Testis (tissue), 3 donors: ENCODE data around the gene GALR2. TPM values are rescaled to one million over a fixed set of nuclear protein-coding genes. Genes with fewer than 3 reads are reported as not detected.

Experiments
- DNase-seq: peaks from one replicate; pipeline ENCODE4 v3.0.0-alpha.2; 2019
- H3K27ac ChIP-seq, 2 donors: fragments of 200-600 bp; sonication (generic); one replicate each; pipeline ENCODE4 v1.5.1; 2019
- H3K27me3 ChIP-seq: fragments of 200-600 bp; sonication (generic); one replicate; pipeline ENCODE4 v1.5.1; 2019
- H3K36me3 ChIP-seq: fragments of 200-600 bp; sonication (generic); one replicate; pipeline ENCODE4 v1.5.1; 2017; ENCODE audit warnings: low read depth; ENCODE audit errors: missing control alignments
- H3K4me1 ChIP-seq: fragments of 200-600 bp; sonication (generic); one replicate; pipeline ENCODE4 v1.5.1; 2019
- H3K4me3 ChIP-seq, 2 donors: fragments of 200-600 bp; sonication (generic); one replicate each; pipeline ENCODE4 v1.5.1; 2017 to 2019
- H3K9me3 ChIP-seq: fragments of 200-600 bp; sonication (generic); one replicate; pipeline ENCODE4 v1.5.1; 2017
- POLR2A ChIP-seq: fragments of 450-650 bp; IDR thresholded peaks from one replicate; pipeline ENCODE4 v1.6.1; 2017; ENCODE audit warnings: antibody characterized with exemption, mild to moderate bottlenecking, moderate library complexity
- WGBS, 2 donors: methylation state at CpG; one replicate each; pipeline ENCODE4 v1.1.5; 2018; 5-methylcytosine and 5-hydroxymethylcytosine counted together
- intact Hi-C: fragments of 100-400 bp; cut with DNase I; formaldehyde crosslinking; loops from one replicate; pipeline ENCODE4 v1.15.1; 2023; ENCODE audit warnings: low total_unique reads
- polyA plus RNA-seq: library from polyadenylated mRNA; stranded (reverse); fragments of 350-450 nt; fragmentation: Illumina TruSeq; extraction: RNeasy Lipid Tissue Mini Kit (QIAGEN cat#74804); gene quantifications from one replicate; pipeline ENCODE4 v1.2.3, GENCODE V29; 2014; ENCODE audit warnings: low read depth, low replicate concordance; ENCODE audit not compliant: insufficient read depth
- total RNA-seq, 2 donors: library from RNA; depleted of rRNA; stranded (reverse); fragments of >200 nt; gene quantifications; one replicate each; pipeline ENCODE4 v1.2.3, GENCODE V29; 2016
- TF ChIP-seq, protein P1 (sequence below), 3 experiments: fragments of 450-650 bp in 2 of 3; fragments of 200-600 bp in 1 of 3; sonication (generic) in 1 of 3; IDR thresholded peaks; one replicate each; pipeline ENCODE4 v1.5.1; 2016 to 2019; ENCODE audit warnings: antibody characterized with exemption in 3 of 3, mild to moderate bottlenecking in 2 of 3, moderate library complexity in 1 of 3

The GALR2 gene
- total and polyA plus RNA-seq, 3 donors from 2014 or later, result 0.31 to 1.6 (median 0.47) TPM

GRCh38 chr17:76090517-76091129, 16.0 kb downstream of the GALR2 start:
- Histone ChIP-seq H3K4me1 (no peaks in the 10 kb centered on the region), H3K36me3 (no peaks in the 10 kb centered on the region), H3K27me3 (no peaks in the 10 kb centered on the region), H3K9me3 (no peaks in the 10 kb centered on the region), H3K4me3 (no peak overlapping the region), H3K27ac (no peak overlapping the region)
- no peak for DNase-seq
- TF ChIP-seq POLR2A, result no peak
- TF ChIP-seq, protein P1, sequence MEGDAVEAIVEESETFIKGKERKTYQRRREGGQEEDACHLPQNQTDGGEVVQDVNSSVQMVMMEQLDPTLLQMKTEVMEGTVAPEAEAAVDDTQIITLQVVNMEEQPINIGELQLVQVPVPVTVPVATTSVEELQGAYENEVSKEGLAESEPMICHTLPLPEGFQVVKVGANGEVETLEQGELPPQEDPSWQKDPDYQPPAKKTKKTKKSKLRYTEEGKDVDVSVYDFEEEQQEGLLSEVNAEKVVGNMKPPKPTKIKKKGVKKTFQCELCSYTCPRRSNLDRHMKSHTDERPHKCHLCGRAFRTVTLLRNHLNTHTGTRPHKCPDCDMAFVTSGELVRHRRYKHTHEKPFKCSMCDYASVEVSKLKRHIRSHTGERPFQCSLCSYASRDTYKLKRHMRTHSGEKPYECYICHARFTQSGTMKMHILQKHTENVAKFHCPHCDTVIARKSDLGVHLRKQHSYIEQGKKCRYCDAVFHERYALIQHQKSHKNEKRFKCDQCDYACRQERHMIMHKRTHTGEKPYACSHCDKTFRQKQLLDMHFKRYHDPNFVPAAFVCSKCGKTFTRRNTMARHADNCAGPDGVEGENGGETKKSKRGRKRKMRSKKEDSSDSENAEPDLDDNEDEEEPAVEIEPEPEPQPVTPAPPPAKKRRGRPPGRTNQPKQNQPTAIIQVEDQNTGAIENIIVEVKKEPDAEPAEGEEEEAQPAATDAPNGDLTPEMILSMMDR (IDR thresholded peaks at IDR 0.05), result no peak
- 85 to 92% methylated on average over 15 to 17 of the region's 17 CpGs for WGBS, 2 donors
- intact Hi-C loops, result no loop called here

GRCh38 chr17:76091526-76092286, 17.1 kb downstream of the GALR2 start:
- Histone ChIP-seq H3K36me3 (no peaks in the 10 kb centered on the region), H3K4me1 (no peaks in the 10 kb centered on the region), H3K9me3 (no peaks in the 10 kb centered on the region), H3K4me3 (no peak overlapping the region), H3K27me3 (no peaks in the 10 kb centered on the region), H3K27ac (no peak overlapping the region)
- DNase-seq, result no peak
- no peak for TF ChIP-seq POLR2A
- TF ChIP-seq, protein P1 (IDR thresholded peaks at IDR 0.05), result no peak
- WGBS, 2 donors, result 76 to 85% methylated on average over 18 to 23 of the region's 23 CpGs
- intact Hi-C loops, result no loop called here

DNA sequence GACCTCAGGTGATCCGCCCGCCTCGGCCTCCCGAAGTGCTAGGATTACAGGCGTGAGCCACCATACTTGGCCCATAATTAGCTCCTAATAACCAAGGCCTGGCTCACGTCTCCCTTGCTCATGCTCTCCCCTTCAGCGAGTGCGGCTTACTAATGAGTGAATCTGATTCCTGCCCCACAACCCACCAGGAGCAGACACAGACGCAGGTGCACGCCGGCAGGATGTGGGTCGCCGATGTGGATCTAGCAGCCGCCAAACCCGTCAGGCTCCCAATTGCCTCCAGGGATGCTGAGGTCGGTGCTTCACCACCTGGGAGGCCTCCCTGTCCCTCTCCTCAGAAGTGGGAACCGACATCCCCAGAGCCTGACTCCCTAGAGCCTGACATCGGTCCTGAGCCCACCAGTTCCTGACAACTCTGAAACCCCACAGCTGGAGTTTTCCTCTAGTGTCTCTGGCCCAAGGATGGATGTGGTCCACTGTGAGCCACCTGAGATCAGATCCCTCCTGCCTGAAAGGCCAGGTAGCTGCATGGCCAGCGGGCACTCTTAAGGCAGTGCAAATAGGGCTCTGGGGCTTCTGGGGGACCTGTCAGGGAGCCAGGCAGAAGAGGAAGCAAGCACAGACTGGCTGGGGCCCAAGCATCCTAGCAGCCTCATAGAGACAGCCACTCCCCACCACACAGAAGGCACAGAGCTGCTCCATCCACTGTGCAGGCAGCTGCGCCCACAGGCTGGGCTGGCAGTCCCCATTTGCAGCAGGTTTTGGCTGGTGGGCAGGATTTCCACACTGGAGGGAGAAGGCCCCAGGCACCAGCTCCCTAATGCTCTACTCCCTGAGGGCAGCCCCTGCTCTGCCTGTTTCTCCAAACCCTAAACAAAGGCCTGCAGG, 18.2 kb downstream of the GALR2 start:
- Histone ChIP-seq H3K4me3 (no peak overlapping the region), H3K9me3 (no peaks in the 10 kb centered on the region), H3K4me1 (no peaks in the 10 kb centered on the region), H3K27me3 (no peaks in the 10 kb centered on the region), H3K27ac (no peak overlapping the region), H3K36me3 (no peaks in the 10 kb centered on the region)
- no peak for DNase-seq
- no peak for TF ChIP-seq POLR2A
- TF ChIP-seq, protein P1 (IDR thresholded peaks at IDR 0.05), result no peak
- intact Hi-C loops, result no loop called here
- 92% methylated on average over 14 to 20 of the region's 20 CpGs for WGBS, 2 donors

DNA sequence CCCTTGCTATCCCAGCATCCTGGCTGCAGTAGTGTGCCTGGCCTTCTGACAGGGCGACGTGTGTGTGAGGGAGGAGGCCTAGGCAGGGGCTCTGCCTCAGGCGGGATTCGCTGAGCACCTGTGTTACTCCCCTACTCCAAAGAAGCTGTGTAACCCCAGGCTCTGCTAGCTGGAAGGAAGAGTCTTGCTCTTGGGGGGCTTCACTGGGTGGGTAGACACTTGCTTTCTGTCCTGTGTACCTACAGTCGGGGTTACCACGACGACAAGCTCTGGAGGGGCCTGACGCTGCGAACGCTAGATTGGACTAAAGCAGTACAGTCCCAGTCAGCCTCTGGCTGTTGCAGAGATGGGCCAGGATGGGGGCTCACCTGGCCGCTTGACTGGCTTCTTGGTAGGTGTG, 19.5 kb downstream of the GALR2 start:
- Histone ChIP-seq H3K4me1 (no peaks in the 10 kb centered on the region), H3K36me3 (no peaks in the 10 kb centered on the region), H3K27me3 (no peaks in the 10 kb centered on the region), H3K4me3 (no peak overlapping the region), H3K9me3 (no peaks in the 10 kb centered on the region), H3K27ac (no peak overlapping the region)
- TF ChIP-seq, protein P1 (IDR thresholded peaks at IDR 0.05), result no peak
- TF ChIP-seq POLR2A, result no peak
- 93 to 94% methylated on average over 10 to 11 of the region's 11 CpGs for WGBS, 2 donors
- DNase-seq, result no peak
- intact Hi-C loops, result no loop called here
